Measurements from ENCODE around the gene CLCN5. TPM values are rescaled to one million over a fixed set of nuclear protein-coding genes. Genes with fewer than 3 reads are reported as not detected.
A peak's percentile ranks its signal among the peaks of the same experiment; 100 is the strongest.

Gene CLCN5
- total RNA-seq, result 17.0 and 17.1 TPM in 2 replicates

DNA sequence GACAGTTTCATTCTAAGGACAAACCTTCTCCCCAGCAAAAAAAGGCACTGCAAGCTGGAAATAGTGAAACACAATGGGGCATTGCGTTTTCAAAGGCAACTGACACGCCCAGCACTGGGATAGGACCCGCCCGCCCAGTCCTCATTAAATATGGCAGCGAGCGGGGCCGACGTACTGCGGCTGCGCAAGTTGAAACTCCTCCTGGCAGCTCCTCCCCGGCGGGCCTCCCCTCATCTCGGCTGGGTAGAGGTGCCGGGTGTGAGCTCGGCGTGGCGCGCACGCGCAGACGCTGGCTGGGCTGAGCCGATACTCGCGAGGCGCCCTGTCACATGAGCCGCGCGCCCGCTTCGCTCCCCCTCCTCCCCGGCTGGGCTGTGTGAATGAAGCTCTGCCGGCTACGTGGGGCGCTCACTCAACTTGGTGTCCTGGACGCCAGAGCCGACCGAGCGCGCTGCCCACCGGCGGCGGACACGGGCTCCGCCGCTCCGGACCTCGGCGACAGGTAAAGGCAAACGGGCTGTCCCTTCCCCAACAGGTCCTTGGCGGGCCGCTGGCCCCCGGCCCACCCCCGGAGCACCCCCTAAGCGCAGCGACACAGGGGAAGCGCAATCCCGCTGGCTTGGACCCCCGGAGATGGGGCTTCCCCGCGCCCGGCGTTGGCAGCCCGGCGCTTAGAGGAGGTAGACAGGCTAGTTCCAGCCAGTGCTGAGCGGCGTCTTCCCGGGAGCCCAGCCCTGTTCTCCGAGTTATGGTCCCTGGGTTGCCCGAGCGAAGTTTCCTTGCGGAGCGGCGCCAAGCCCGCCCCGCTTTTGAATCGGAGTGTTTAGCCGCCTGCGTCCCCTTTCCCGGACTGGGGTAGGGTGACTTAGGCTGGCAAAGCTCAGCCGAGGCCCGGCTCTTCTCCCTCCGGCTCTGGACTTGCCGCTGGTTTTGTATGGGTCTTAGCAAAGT, at the start of gene CLCN5:
Gene CLCN5 (plus strand): TSS at position 306 of the 951 bp plus-strand sequence. CDS start 2,703 bp downstream, outside the sequence.

DNA sequence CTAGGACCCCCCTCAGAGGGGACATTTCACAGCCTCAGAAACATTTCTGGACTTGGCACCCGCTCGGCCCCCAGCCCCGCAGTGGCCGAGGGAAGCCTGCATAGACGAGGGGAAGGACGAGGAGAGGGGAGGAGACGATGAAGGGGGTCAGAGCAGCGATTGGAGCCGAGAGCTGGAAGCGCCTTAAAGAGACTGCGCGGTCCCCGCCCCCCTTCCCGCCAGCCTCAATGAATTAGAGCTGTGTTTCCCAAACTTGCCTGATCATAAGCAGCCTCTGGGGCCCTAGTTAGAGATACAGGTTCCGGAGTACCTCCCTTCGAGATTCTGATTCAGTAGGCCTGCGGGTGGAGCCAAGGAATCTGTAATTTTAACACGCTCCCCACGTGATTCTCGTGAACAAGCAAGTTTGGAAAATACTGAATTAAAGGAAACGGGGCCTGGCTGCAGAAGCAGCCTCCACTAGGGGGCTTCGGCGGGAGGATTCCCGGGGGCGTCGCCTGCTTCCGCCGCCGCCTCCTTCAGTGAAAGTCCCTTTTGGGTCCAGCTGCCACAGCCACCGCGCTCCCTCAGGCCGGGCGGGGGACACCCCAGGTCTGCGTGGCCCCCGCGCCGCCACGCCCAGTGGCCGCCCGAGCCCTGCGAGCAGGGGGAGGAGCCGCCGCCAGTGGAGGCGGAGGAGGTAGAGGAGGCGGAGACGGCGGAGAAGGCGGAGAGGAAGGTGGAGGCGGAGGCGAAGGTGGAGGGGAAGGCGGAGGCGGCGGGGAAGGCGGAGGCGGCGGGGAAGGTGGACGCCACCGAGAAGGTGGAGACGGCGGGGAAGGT, 43.4 kb upstream of the CLCN5 start, which contains the start of gene USP27X:
Gene USP27X (plus strand): TSS at position 651 of the 822 bp plus-strand sequence. CDS start 824 bp downstream, outside the sequence.

Small RNA genes within 50 kb of the gene (small RNA-seq; reads per million reads assigned to genes)
- gene MIR188 (ENCODE audit: low replicate concordance) (2.4 reads per million, percentile 73 among the genes with 10 or more reads in this experiment), gene MIR362 (ENCODE audit: low replicate concordance) (170 reads per million, percentile 99 among the genes with 10 or more reads in this experiment), gene MIR500A (ENCODE audit: low replicate concordance) (50.7 reads per million, percentile 98 among the genes with 10 or more reads in this experiment), gene MIR500B (ENCODE audit: low replicate concordance) (0.65 reads per million, percentile 28 among the genes with 10 or more reads in this experiment), gene MIR501 (ENCODE audit: low replicate concordance) (37.4 reads per million, percentile 98 among the genes with 10 or more reads in this experiment), gene MIR502 (ENCODE audit: low replicate concordance) (108 reads per million, percentile 99 among the genes with 10 or more reads in this experiment), gene MIR532 (ENCODE audit: low replicate concordance) (760 reads per million, percentile 99 among the genes with 10 or more reads in this experiment), gene MIR660 (ENCODE audit: low replicate concordance) (201 reads per million, percentile 99 among the genes with 10 or more reads in this experiment), gene RNU6-421P (ENCODE audit: low replicate concordance) (not detected)

Other genes with a start within 250 kb of the CLCN5 start
- gene PAGE1, start 226.6 kb upstream of the CLCN5 start, total RNA-seq, result not detected in 2 replicates
- gene PAGE4, start 93.3 kb upstream of the CLCN5 start, total RNA-seq, result not detected in 2 replicates
- gene USP27X, start 43.1 kb upstream of the CLCN5 start, total RNA-seq, result 2.3 and 2.8 TPM in 2 replicates

Data from placental pericyte (primary cell).